GM15510 (cell line): Measurements from ENCODE around the gene NOP10.

ENCODE experiments used
- POLR2A ChIP-seq: IDR thresholded peaks from 3 replicates; pipeline ENCODE4 v1.6.1; 2011; ENCODE audit warnings: borderline replicate concordance; ENCODE audit not compliant: insufficient read length; ENCODE audit errors: extremely low read depth

The NOP10 gene

GRCh38 chr15:34336231-34336990, 6.5 kb downstream of the NOP10 start:
- TF ChIP-seq POLR2A, result peak; percentile 40

GRCh38 chr15:34335176-34336032, 7.5 kb downstream of the NOP10 start:
- TF ChIP-seq POLR2A, result no peak

GRCh38 chr15:34334672-34335071, 8.3 kb downstream of the NOP10 start:
- TF ChIP-seq POLR2A, result no peak

- no peak for TF ChIP-seq POLR2A
Measured at GRCh38 chr15:34332553-34333120, 10.3 kb downstream of the NOP10 start.

- no peak for TF ChIP-seq POLR2A
Measured at GRCh38 chr15:34331809-34332208, 11.1 kb downstream of the NOP10 start.

- TF ChIP-seq POLR2A, result no peak
Measured at GRCh38 chr15:34330279-34330678, 12.7 kb downstream of the NOP10 start.

GRCh38 chr15:34329006-34329405, 13.9 kb downstream of the NOP10 start:
- TF ChIP-seq POLR2A, result no peak

- no peak for TF ChIP-seq POLR2A
Measured at GRCh38 chr15:34327906-34328305, 15.0 kb downstream of the NOP10 start.

- no peak for TF ChIP-seq POLR2A
Measured at GRCh38 chr15:34325368-34325767, 17.6 kb downstream of the NOP10 start.

- TF ChIP-seq POLR2A, result no peak
Measured at GRCh38 chr15:34324933-34325332, 18.0 kb downstream of the NOP10 start.

GRCh38 chr15:34323217-34323616, 19.7 kb downstream of the NOP10 start:
- no peak for TF ChIP-seq POLR2A

- TF ChIP-seq POLR2A, result no peak
Measured at GRCh38 chr15:34318277-34319079, 24.5 kb downstream of the NOP10 start.

GRCh38 chr15:34314491-34315490, 28.1 kb downstream of the NOP10 start:
- no peak for TF ChIP-seq POLR2A
